Thoracic aorta (tissue), 2 donors: ENCODE results near the gene TOMM6. TPM values are rescaled to one million over a fixed set of nuclear protein-coding genes. Genes with fewer than 3 reads are reported as not detected.

Experiments
- ATAC-seq: fragments of 150-250 bp; one replicate; pipeline ENCODE4 v1.8.0; 2017; ENCODE audit warnings: low read depth; ENCODE audit not compliant: insufficient number of reproducible peaks, low FRiP score
- DNase-seq: peaks from one replicate; pipeline ENCODE4 v3.0.0-alpha.2; 2020; ENCODE audit warnings: low spot score
- H3K27ac ChIP-seq, 2 donors: fragments of 200-600 bp; sonication (generic); 1 replicate in 1 of 2; 2 replicates in 1 of 2; pipeline ENCODE4 v1.5.1; 2016; ENCODE audit warnings: mild to moderate bottlenecking in 2 of 2, moderate library complexity in 2 of 2
- H3K27me3 ChIP-seq: fragments of 200-600 bp; sonication (generic); replicated peaks from 2 replicates; pipeline ENCODE4 v1.6.0; 2016; ENCODE audit warnings: mild to moderate bottlenecking; ENCODE audit not compliant: insufficient read depth
- H3K36me3 ChIP-seq: fragments of 200-600 bp; sonication (generic); one replicate; pipeline ENCODE4 v1.5.1; 2016
- H3K4me1 ChIP-seq, 2 donors: fragments of 200-600 bp; sonication (generic); 1 replicate in 1 of 2; 2 replicates in 1 of 2; pipeline versions ENCODE4 v1.5.1 to v1.6.0; 2016; ENCODE audit warnings: low read depth in 2 of 2, mild to moderate bottlenecking in 1 of 2; ENCODE audit not compliant: control insufficient read depth in 1 of 2
- H3K4me3 ChIP-seq: fragments of 200-600 bp; sonication (generic); 2 replicates; pipeline ENCODE4 v1.5.1; 2016; ENCODE audit warnings: mild to moderate bottlenecking
- H3K9me3 ChIP-seq: fragments of 200-600 bp; sonication (generic); 2 replicates; pipeline ENCODE4 v1.5.1; 2016
- CTCF ChIP-seq: fragments of 200-600 bp; sonication (generic); IDR thresholded peaks from one replicate; pipeline ENCODE4 v1.5.1; 2019; ENCODE audit warnings: antibody characterized with exemption
- total RNA-seq, 2 donors: library from RNA; depleted of rRNA; stranded (reverse); fragments of >200 nt; gene quantifications; one replicate each; pipeline versions ENCODE4 v1.1.0 to v1.2.3, GENCODE V29; 2016

The TOMM6 gene
- total RNA-seq, 2 donors from 2014 or later, result 62.7 to 63.1 TPM

- Histone ChIP-seq H3K27me3 (no peaks in the 10 kb centered on the region), H3K36me3 (peaks cover 13% of the 10 kb centered on the region), H3K27ac (no peak overlapping the region), H3K9me3 (no peaks in the 10 kb centered on the region), H3K4me3 (no peak overlapping the region), H3K4me1 (peaks cover 0 to 7% of the 10 kb centered on the region in 2 donors)
- DNase-seq (no peak), ATAC-seq (no peak)
- no peak for TF ChIP-seq CTCF
These were observed 20.2 kb upstream of the TOMM6 start for GRCh38 chr6:41767112-41767833.

GRCh38 chr6:41768545-41769308 is 18.8 kb upstream of the TOMM6 start:
- Histone ChIP-seq H3K27ac (no peak overlapping the region), H3K9me3 (no peaks in the 10 kb centered on the region), H3K36me3 (peaks cover 26% of the 10 kb centered on the region), H3K27me3 (no peaks in the 10 kb centered on the region), H3K4me1 (peaks cover 0 to 7% of the 10 kb centered on the region in 2 donors), H3K4me3 (no peak overlapping the region)
- no peak for TF ChIP-seq CTCF
- no peak for DNase-seq
- no peak for ATAC-seq

GRCh38 chr6:41769376-41769775 is 18.1 kb upstream of the TOMM6 start:
- no peak for TF ChIP-seq CTCF
- DNase-seq (no peak), ATAC-seq (no peak)
- Histone ChIP-seq H3K27me3 (no peaks in the 10 kb centered on the region), H3K4me1 (peaks cover 0 to 7% of the 10 kb centered on the region in 2 donors), H3K36me3 (peaks cover 30% of the 10 kb centered on the region), H3K9me3 (no peaks in the 10 kb centered on the region), H3K27ac (no peak overlapping the region), H3K4me3 (no peak overlapping the region)

- Histone ChIP-seq H3K9me3 (no peaks in the 10 kb centered on the region), H3K36me3 (peaks cover 38% of the 10 kb centered on the region), H3K27me3 (no peaks in the 10 kb centered on the region), H3K4me1 (peaks cover 0 to 7% of the 10 kb centered on the region in 2 donors), H3K27ac (no peak overlapping the region), H3K4me3 (no peak overlapping the region)
- ATAC-seq, result no peak
- DNase-seq, result no peak
- TF ChIP-seq CTCF, result no peak
These were observed 17.0 kb upstream of the TOMM6 start for GRCh38 chr6:41770381-41771057.
